Measurements from ENCODE around the gene SETX. TPM values are rescaled to one million over a fixed set of nuclear protein-coding genes. Genes with fewer than 3 reads are reported as not detected.

The SETX gene
- total and polyA plus RNA-seq, 2 of the 13 experiments (the other 11 are each of a cell fraction or from before 2014, with no cell fraction given), result 13.2 to 39.0 TPM

GRCh38 chr9:132354637-132355355, at the start of gene SETX (continued):
- TF ChIP-seq, protein P1, sequence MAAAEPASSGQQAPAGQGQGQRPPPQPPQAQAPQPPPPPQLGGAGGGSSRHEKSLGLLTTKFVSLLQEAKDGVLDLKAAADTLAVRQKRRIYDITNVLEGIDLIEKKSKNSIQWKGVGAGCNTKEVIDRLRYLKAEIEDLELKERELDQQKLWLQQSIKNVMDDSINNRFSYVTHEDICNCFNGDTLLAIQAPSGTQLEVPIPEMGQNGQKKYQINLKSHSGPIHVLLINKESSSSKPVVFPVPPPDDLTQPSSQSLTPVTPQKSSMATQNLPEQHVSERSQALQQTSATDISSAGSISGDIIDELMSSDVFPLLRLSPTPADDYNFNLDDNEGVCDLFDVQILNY (CRISPR knock-in tag; conservative IDR thresholded peaks at IDR 0.05), result 0 out of 2 replicates have a peak, but pooled peaks have one; percentile 33
- TF ChIP-seq, protein P2, sequence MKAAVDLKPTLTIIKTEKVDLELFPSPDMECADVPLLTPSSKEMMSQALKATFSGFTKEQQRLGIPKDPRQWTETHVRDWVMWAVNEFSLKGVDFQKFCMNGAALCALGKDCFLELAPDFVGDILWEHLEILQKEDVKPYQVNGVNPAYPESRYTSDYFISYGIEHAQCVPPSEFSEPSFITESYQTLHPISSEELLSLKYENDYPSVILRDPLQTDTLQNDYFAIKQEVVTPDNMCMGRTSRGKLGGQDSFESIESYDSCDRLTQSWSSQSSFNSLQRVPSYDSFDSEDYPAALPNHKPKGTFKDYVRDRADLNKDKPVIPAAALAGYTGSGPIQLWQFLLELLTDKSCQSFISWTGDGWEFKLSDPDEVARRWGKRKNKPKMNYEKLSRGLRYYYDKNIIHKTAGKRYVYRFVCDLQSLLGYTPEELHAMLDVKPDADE (CRISPR knock-in tag; IDR thresholded peaks at IDR 0.05), result no peak; the same call in 1 of the 2 replicates
- TF ChIP-seq ZMAT3 (CRISPR knock-in tag; conservative IDR thresholded peaks at IDR 0.05), result peak; percentile 90; the same call in 1 of the 2 replicates
- peak; percentile 56 for TF ChIP-seq MED8 (CRISPR knock-in tag; IDR thresholded peaks at IDR 0.05; ENCODE audit: insufficient replicate concordance)
- no peak for TF ChIP-seq ZNF562 (CRISPR knock-in tag; IDR thresholded peaks at IDR 0.05; ENCODE audit: borderline replicate concordance)
- no peak for TF ChIP-seq ZNF318 (CRISPR knock-in tag; IDR thresholded peaks at IDR 0.05)
- TF ChIP-seq PCBP2 (optimal IDR thresholded peaks at IDR 0.05; ENCODE audit: low read depth, low read length, poor library complexity, severe bottlenecking), result no peak
- TF ChIP-seq, protein P3, sequence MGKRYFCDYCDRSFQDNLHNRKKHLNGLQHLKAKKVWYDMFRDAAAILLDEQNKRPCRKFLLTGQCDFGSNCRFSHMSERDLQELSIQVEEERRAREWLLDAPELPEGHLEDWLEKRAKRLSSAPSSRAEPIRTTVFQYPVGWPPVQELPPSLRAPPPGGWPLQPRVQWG (CRISPR knock-in tag; IDR thresholded peaks at IDR 0.05; ENCODE audit: borderline replicate concordance, low read depth), result no peak
- 0 out of 2 replicates have a peak, but pooled peaks have one; percentile 55 for TF ChIP-seq ZSCAN31 (CRISPR knock-in tag; IDR thresholded peaks at IDR 0.05; ENCODE audit: low read depth)
- TF ChIP-seq ZFP1 (CRISPR knock-in tag; IDR thresholded peaks at IDR 0.05), result no peak
- TF ChIP-seq RAD21 (CRISPR knock-in tag; IDR thresholded peaks at IDR 0.05), result peak; percentile 44; the same call in 1 of the 2 replicates
- TF ChIP-seq, protein P4, sequence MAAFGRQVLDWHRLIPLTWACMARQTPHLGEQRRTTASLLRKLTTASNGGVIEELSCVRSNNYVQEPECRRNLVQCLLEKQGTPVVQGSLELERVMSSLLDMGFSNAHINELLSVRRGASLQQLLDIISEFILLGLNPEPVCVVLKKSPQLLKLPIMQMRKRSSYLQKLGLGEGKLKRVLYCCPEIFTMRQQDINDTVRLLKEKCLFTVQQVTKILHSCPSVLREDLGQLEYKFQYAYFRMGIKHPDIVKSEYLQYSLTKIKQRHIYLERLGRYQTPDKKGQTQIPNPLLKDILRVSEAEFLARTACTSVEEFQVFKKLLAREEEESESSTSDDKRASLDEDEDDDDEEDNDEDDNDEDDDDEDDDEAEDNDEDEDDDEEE (CRISPR knock-in tag; IDR thresholded peaks at IDR 0.05), result no peak
- TF ChIP-seq SMARCC2 (IDR thresholded peaks at IDR 0.05), result no peak
- peak; percentile 72; the same call in 1 of the 2 replicates for TF ChIP-seq ZNF280B (CRISPR knock-in tag; IDR thresholded peaks at IDR 0.05; ENCODE audit: borderline replicate concordance)
- TF ChIP-seq PLRG1 (conservative IDR thresholded peaks at IDR 0.05), result no peak
